HEK293 (cell line): ENCODE data around the gene MYO1D.

ENCODE experiments used
- CTCF ChIA-PET: fragments of 350-600 bp; formaldehyde crosslinking; extraction: SDS; loops from one replicate; lab custom pipeline; 2021; ENCODE audit warnings: antibody characterized with exemption; lab: Yijun Ruan, JAX
- POLR2A ChIA-PET: fragments of 300-600 bp; formaldehyde crosslinking; extraction: SDS; loops from one replicate; lab custom pipeline; 2020; ENCODE audit warnings: antibody characterized with exemption, inconsistent platforms; lab: Yijun Ruan, JAX
- H3K27ac ChIP-seq: fragments of 200-500 bp; sonication (Bioruptor generic); 2 replicates; pipeline ENCODE4 v1.5.1; 2014; ENCODE audit warnings: low read depth, low read length, control low read depth, inconsistent platforms; ENCODE audit errors: extremely low read depth
- H3K36me3 ChIP-seq, 2 experiments: fragments of 200-500 bp in 1 of 2; sonication (Bioruptor generic) in 1 of 2; 1 replicate in 1 of 2; 2 replicates in 1 of 2; pipeline ENCODE4 v1.5.1; 2014 to 2017; ENCODE audit warnings: inconsistent platforms in 2 of 2, low read length in 2 of 2; ENCODE audit not compliant: control insufficient read depth in 2 of 2, insufficient read depth in 1 of 2
- H3K4me1 ChIP-seq: fragments of 200-500 bp; sonication (Bioruptor generic); 2 replicates; pipeline ENCODE4 v1.5.1; 2014; ENCODE audit warnings: mild to moderate bottlenecking, low read length, inconsistent platforms; ENCODE audit not compliant: control insufficient read depth, insufficient read depth
- H3K4me3 ChIP-seq: 2 replicates; pipeline ENCODE4 v1.5.1; 2011; ENCODE audit warnings: low read depth, mild to moderate bottlenecking, control low read depth, low read length, moderate library complexity
- H3K9me3 ChIP-seq: fragments of 200-500 bp; sonication (Bioruptor generic); 2 replicates; pipeline ENCODE4 v1.5.1; 2014; ENCODE audit warnings: low read depth, low read length, inconsistent platforms; ENCODE audit not compliant: control insufficient read depth, insufficient read depth
- BCL11B ChIP-seq: fragments of 450-650 bp; formaldehyde crosslinking; IDR thresholded peaks from 2 replicates; pipeline ENCODE4 v1.5.1; 2016; ENCODE audit warnings: low read depth, missing biosample characterization, missing genetic modification characterization
- GLI4 ChIP-seq: fragments of 450-650 bp; formaldehyde crosslinking; IDR thresholded peaks from 2 replicates; pipeline ENCODE4 v1.5.1; 2016; ENCODE audit warnings: missing biosample characterization, missing genetic modification characterization
- GLIS1 ChIP-seq: fragments of 450-650 bp; formaldehyde crosslinking; IDR thresholded peaks from 2 replicates; pipeline ENCODE4 v1.5.1; 2016; ENCODE audit warnings: missing biosample characterization, missing genetic modification characterization
- SETDB1 ChIP-seq: IDR thresholded peaks from one replicate; pipeline ENCODE4 v1.6.1; 2017; ENCODE audit warnings: mild to moderate bottlenecking, low read length, moderate library complexity, mixed read lengths; ENCODE audit not compliant: insufficient read length
- ZEB2 ChIP-seq: fragments of 450-650 bp; formaldehyde crosslinking; IDR thresholded peaks from 2 replicates; pipeline ENCODE4 v1.5.1; 2016; ENCODE audit warnings: missing biosample characterization, missing genetic modification characterization
- ZNF121 ChIP-seq: fragments of 450-650 bp; formaldehyde crosslinking; IDR thresholded peaks from 2 replicates; pipeline ENCODE4 v1.5.1; 2016; ENCODE audit warnings: missing biosample characterization, missing genetic modification characterization
- ZNF138 ChIP-seq: fragments of 450-650 bp; formaldehyde crosslinking; IDR thresholded peaks from 2 replicates; pipeline ENCODE4 v1.5.1; 2016; ENCODE audit warnings: missing biosample characterization, missing genetic modification characterization, borderline replicate concordance
- ZNF221 ChIP-seq: fragments of 450-650 bp; formaldehyde crosslinking; IDR thresholded peaks from 2 replicates; pipeline ENCODE4 v1.5.1; 2017; ENCODE audit warnings: missing biosample characterization, missing genetic modification characterization, borderline replicate concordance
- ZNF266 ChIP-seq: fragments of 450-650 bp; formaldehyde crosslinking; IDR thresholded peaks from 2 replicates; pipeline ENCODE4 v1.5.1; 2016; ENCODE audit warnings: missing biosample characterization, missing genetic modification characterization, low read depth
- ZNF274 ChIP-seq, 2 experiments: fragments of 200-500 bp in 1 of 2; fragments of 450-650 bp in 1 of 2; sonication (Bioruptor generic) in 1 of 2; formaldehyde crosslinking in 1 of 2; IDR thresholded peaks; 2 replicates each; pipeline versions ENCODE4 v1.5.1 to v1.6.1; 2014 to 2016; ENCODE audit warnings: borderline replicate concordance in 1 of 2, inconsistent platforms in 1 of 2, low read length in 1 of 2, missing biosample characterization in 1 of 2, missing genetic modification characterization in 1 of 2
- ZNF324 ChIP-seq: fragments of 450-650 bp; formaldehyde crosslinking; IDR thresholded peaks from 2 replicates; pipeline ENCODE4 v1.5.1; 2016; ENCODE audit warnings: missing biosample characterization, missing genetic modification characterization
- ZNF366 ChIP-seq: fragments of 450-650 bp; formaldehyde crosslinking; conservative IDR thresholded peaks from 2 replicates; pipeline ENCODE4 v1.5.1; 2016; ENCODE audit warnings: missing biosample characterization, missing genetic modification characterization
- ZNF391 ChIP-seq: fragments of 450-650 bp; formaldehyde crosslinking; IDR thresholded peaks from 2 replicates; pipeline ENCODE4 v1.5.1; 2016; ENCODE audit warnings: low read depth, missing biosample characterization, missing genetic modification characterization, borderline replicate concordance
- ZNF416 ChIP-seq: fragments of 450-650 bp; formaldehyde crosslinking; IDR thresholded peaks from 2 replicates; pipeline ENCODE4 v1.5.1; 2016; ENCODE audit warnings: missing biosample characterization, missing genetic modification characterization
- ZNF514 ChIP-seq: fragments of 450-650 bp; formaldehyde crosslinking; IDR thresholded peaks from 2 replicates; pipeline ENCODE4 v1.5.1; 2016; ENCODE audit warnings: missing biosample characterization, missing genetic modification characterization
- ZNF560 ChIP-seq: fragments of 450-650 bp; formaldehyde crosslinking; IDR thresholded peaks from 2 replicates; pipeline ENCODE4 v1.5.1; 2017; ENCODE audit warnings: missing biosample characterization, missing genetic modification characterization, borderline replicate concordance
- ZNF585B ChIP-seq: fragments of 450-650 bp; formaldehyde crosslinking; IDR thresholded peaks from 2 replicates; pipeline ENCODE4 v1.5.1; 2016; ENCODE audit warnings: missing biosample characterization, missing genetic modification characterization
- ZNF596 ChIP-seq: fragments of 450-650 bp; IDR thresholded peaks from 2 replicates; pipeline ENCODE4 v1.5.0; 2018; ENCODE audit warnings: missing biosample characterization, mild to moderate bottlenecking, missing genetic modification characterization, moderate library complexity
- ZNF639 ChIP-seq: fragments of 450-650 bp; formaldehyde crosslinking; IDR thresholded peaks from 2 replicates; pipeline ENCODE4 v1.5.1; 2016; ENCODE audit warnings: missing biosample characterization, missing genetic modification characterization
- ZNF658 ChIP-seq: fragments of 450-650 bp; formaldehyde crosslinking; IDR thresholded peaks from 2 replicates; pipeline ENCODE4; 2016; ENCODE audit warnings: missing biosample characterization, missing genetic modification characterization
- ZNF704 ChIP-seq: fragments of 450-650 bp; formaldehyde crosslinking; IDR thresholded peaks from 2 replicates; pipeline ENCODE4 v1.5.1; 2016; ENCODE audit warnings: missing biosample characterization, missing genetic modification characterization
- TF ChIP-seq, protein P1 (sequence below): fragments of 450-650 bp; formaldehyde crosslinking; IDR thresholded peaks from 2 replicates; pipeline ENCODE4 v1.5.1; 2016; ENCODE audit warnings: missing biosample characterization, missing genetic modification characterization
- TF ChIP-seq, protein P2 (sequence below): fragments of 450-650 bp; formaldehyde crosslinking; IDR thresholded peaks from 2 replicates; pipeline ENCODE4 v1.5.1; 2016; ENCODE audit warnings: missing biosample characterization, missing genetic modification characterization
- TF ChIP-seq, protein P3 (sequence below): fragments of 450-650 bp; formaldehyde crosslinking; IDR thresholded peaks from 2 replicates; pipeline ENCODE4 v1.5.1; 2017; ENCODE audit warnings: missing biosample characterization, missing genetic modification characterization

The MYO1D gene

GRCh38 chr17:32701871-32702270 is 175.1 kb downstream of the MYO1D start:
- Histone ChIP-seq H3K36me3 (peaks cover 0 to 3% of the 10 kb centered on the region in 2 experiments; a peak in 1 of 3 replicates), H3K9me3 (no peaks in the 10 kb centered on the region), H3K27ac (no peak overlapping the region), H3K4me3 (no peak overlapping the region), H3K4me1 (no peaks in the 10 kb centered on the region)
- CTCF ChIA-PET = no interaction called here
- TF ChIP-seq ZNF324 = no peak
- no peak for TF ChIP-seq ZNF704 (tag by site-specific recombination)
- TF ChIP-seq SETDB1 = no peak
- no peak for TF ChIP-seq ZNF560 (tag by site-specific recombination)
- no peak for TF ChIP-seq ZNF391 (tag by site-specific recombination)
- no peak for TF ChIP-seq ZNF274 (IDR thresholded peaks at IDR 0.05; ENCODE audit: low read length)
- TF ChIP-seq ZNF274 (tag by site-specific recombination; IDR thresholded peaks at IDR 0.05; ENCODE audit: borderline replicate concordance) = no peak
- no peak for TF ChIP-seq ZNF416 (tag by site-specific recombination)
- no peak for TF ChIP-seq ZNF596 (tag by site-specific recombination)
- TF ChIP-seq ZNF266 (tag by site-specific recombination) = no peak
- no peak for TF ChIP-seq BCL11B
- no peak for TF ChIP-seq ZNF639
- TF ChIP-seq GLI4 (tag by site-specific recombination) = no peak
- TF ChIP-seq ZNF221 = no peak
- TF ChIP-seq, protein P1, sequence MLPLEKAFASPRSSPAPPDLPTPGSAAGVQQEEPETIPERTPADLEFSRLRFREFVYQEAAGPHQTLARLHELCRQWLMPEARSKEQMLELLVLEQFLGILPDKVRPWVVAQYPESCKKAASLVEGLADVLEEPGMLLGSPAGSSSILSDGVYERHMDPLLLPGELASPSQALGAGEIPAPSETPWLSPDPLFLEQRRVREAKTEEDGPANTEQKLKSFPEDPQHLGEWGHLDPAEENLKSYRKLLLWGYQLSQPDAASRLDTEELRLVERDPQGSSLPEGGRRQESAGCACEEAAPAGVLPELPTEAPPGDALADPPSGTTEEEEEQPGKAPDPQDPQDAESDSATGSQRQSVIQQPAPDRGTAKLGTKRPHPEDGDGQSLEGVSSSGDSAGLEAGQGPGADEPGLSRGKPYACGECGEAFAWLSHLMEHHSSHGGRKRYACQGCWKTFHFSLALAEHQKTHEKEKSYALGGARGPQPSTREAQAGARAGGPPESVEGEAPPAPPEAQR = no peak
- POLR2A ChIA-PET = no interaction called here

DNA sequence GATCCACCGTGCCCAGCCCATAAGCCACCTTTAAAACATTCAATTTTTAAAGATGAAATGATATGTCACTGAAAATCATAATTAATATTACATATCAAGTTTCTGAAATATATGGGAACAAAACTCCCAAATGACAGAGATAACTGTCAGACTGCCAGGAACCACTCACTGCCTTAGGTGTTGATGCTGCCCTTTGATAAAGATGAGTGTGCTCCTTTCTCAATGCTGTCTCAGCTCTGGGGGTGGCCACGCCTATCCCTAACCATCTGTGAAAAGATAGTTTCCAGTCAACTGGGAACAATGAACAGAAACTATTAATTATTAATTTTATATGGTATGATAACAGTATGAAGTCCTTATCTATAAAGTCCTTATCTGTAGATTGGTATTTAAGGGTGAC is 177.7 kb downstream of the MYO1D start:
- Histone ChIP-seq H3K27ac (no peak overlapping the region), H3K9me3 (no peaks in the 10 kb centered on the region), H3K4me3 (no peak overlapping the region), H3K36me3 (no peaks in the 10 kb centered on the region), H3K4me1 (no peaks in the 10 kb centered on the region)
- TF ChIP-seq GLIS1 (tag by site-specific recombination) = no peak
- no peak for TF ChIP-seq ZNF121 (tag by site-specific recombination)
- no peak for TF ChIP-seq ZNF585B (tag by site-specific recombination)
- POLR2A ChIA-PET = no interaction called here
- CTCF ChIA-PET = no interaction called here

- no peaks in the 10 kb centered on the region for H3K4me1 ChIP-seq
- no peaks in the 10 kb centered on the region for H3K9me3 ChIP-seq
- ChIA-PET CTCF (interaction anchor here (0.5 to 1.9 kb wide), 2 partner anchors 39 to 312 kb away, joined by 6 read pairs; no protein-coding TSS in a partner anchor), POLR2A (no interaction called here)
- no peaks in the 10 kb centered on the region for H3K36me3 ChIP-seq
- H3K4me3 ChIP-seq = no peak overlapping the region
- H3K27ac ChIP-seq = no peak overlapping the region
- TF ChIP-seq, protein P2, sequence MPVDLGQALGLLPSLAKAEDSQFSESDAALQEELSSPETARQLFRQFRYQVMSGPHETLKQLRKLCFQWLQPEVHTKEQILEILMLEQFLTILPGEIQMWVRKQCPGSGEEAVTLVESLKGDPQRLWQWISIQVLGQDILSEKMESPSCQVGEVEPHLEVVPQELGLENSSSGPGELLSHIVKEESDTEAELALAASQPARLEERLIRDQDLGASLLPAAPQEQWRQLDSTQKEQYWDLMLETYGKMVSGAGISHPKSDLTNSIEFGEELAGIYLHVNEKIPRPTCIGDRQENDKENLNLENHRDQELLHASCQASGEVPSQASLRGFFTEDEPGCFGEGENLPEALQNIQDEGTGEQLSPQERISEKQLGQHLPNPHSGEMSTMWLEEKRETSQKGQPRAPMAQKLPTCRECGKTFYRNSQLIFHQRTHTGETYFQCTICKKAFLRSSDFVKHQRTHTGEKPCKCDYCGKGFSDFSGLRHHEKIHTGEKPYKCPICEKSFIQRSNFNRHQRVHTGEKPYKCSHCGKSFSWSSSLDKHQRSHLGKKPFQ (tag by site-specific recombination) = no peak
- TF ChIP-seq ZNF658 (tag by site-specific recombination) (no peak), GLIS1 (tag by site-specific recombination) (no peak), ZNF138 (tag by site-specific recombination) (no peak), BCL11B (no peak), ZEB2 (tag by site-specific recombination) (no peak), ZNF366 (tag by site-specific recombination) (no peak), ZNF121 (tag by site-specific recombination) (no peak), ZNF514 (no peak)
- TF ChIP-seq, protein P3, sequence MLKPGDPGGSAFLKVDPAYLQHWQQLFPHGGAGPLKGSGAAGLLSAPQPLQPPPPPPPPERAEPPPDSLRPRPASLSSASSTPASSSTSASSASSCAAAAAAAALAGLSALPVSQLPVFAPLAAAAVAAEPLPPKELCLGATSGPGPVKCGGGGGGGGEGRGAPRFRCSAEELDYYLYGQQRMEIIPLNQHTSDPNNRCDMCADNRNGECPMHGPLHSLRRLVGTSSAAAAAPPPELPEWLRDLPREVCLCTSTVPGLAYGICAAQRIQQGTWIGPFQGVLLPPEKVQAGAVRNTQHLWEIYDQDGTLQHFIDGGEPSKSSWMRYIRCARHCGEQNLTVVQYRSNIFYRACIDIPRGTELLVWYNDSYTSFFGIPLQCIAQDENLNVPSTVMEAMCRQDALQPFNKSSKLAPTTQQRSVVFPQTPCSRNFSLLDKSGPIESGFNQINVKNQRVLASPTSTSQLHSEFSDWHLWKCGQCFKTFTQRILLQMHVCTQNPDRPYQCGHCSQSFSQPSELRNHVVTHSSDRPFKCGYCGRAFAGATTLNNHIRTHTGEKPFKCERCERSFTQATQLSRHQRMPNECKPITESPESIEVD (tag by site-specific recombination) = no peak
Observed at GRCh38 chr17:32697728-32698625, 178.9 kb downstream of the MYO1D start.
